CD4-positive, alpha-beta T cell treated with Interleukin-15 for 1 hour (primary cell): ENCODE results near the gene FAM156A.
A peak's percentile ranks its signal among the peaks of the same experiment; 100 is the strongest.
"Not testable (repeated sequence)": the region's sequence is repeated elsewhere in the genome, so short reads cannot be mapped to it uniquely, and the experiment has no call there.

Experiments
- DNase-seq: peaks from one replicate; pipeline ENCODE4 v3.0.0-alpha.2; 2020

The FAM156A gene

GRCh38 chrX:52958113-52958959 is at the start of gene FAM156A:
Gene FAM156A (minus strand): TSS chrX:52958518. CDS start chrX:52948588, 9,930 bp downstream.
- DNase-seq = not testable (repeated sequence)

GRCh38 chrX:53005327-53005726 is 47.0 kb upstream of the FAM156A start:
- DNase-seq = no peak

GRCh38 chrX:53004811-53005210 is 46.5 kb upstream of the FAM156A start:
- no peak for DNase-seq

- DNase-seq = no peak
Measured at GRCh38 chrX:53004038-53004437, 45.7 kb upstream of the FAM156A start.

GRCh38 chrX:53003111-53003510 is 44.8 kb upstream of the FAM156A start:
- no peak for DNase-seq

GRCh38 chrX:53001958-53002357 is 43.6 kb upstream of the FAM156A start:
- no peak for DNase-seq

GRCh38 chrX:53000447-53001135 is 42.3 kb upstream of the FAM156A start:
- no peak for DNase-seq

- no peak for DNase-seq
Measured at GRCh38 chrX:52995987-52996331, 37.6 kb upstream of the FAM156A start.

GRCh38 chrX:52995135-52995986 is 37.0 kb upstream of the FAM156A start:
- peak; percentile 94 for DNase-seq

- DNase-seq = no peak
Measured at GRCh38 chrX:52990848-52991247, 32.5 kb upstream of the FAM156A start.

- peak; percentile 39 for DNase-seq
Measured at GRCh38 chrX:52990011-52990631, 31.8 kb upstream of the FAM156A start.

- DNase-seq = no peak
Measured at GRCh38 chrX:52988985-52989917, 30.9 kb upstream of the FAM156A start.

- no peak for DNase-seq
Measured at GRCh38 chrX:52983321-52984000, 25.1 kb upstream of the FAM156A start.

GRCh38 chrX:52979993-52980392 is 21.7 kb upstream of the FAM156A start:
- no peak for DNase-seq

GRCh38 chrX:52979568-52979967 is 21.2 kb upstream of the FAM156A start:
- no peak for DNase-seq

- DNase-seq = no peak
Measured at GRCh38 chrX:52977953-52978352, 19.6 kb upstream of the FAM156A start.

- DNase-seq = not testable (repeated sequence)
Measured at GRCh38 chrX:52975576-52975975, 17.3 kb upstream of the FAM156A start.

GRCh38 chrX:52974336-52974992 is 16.1 kb upstream of the FAM156A start:
- DNase-seq = not testable (repeated sequence)

GRCh38 chrX:52967922-52968321 is 9.6 kb upstream of the FAM156A start:
- DNase-seq = not testable (repeated sequence)

GRCh38 chrX:52966993-52967738 is 8.8 kb upstream of the FAM156A start:
- not testable (repeated sequence) for DNase-seq
